H9 (cell line): ENCODE data around the gene KIF5C. TPM values are rescaled to one million over a fixed set of nuclear protein-coding genes. Genes with fewer than 3 reads are reported as not detected.

ENCODE experiments used
- DNase-seq: peaks from one replicate; pipeline ENCODE4 v3.0.0-alpha.2; 2017
- H2AFZ ChIP-seq: one replicate; pipeline ENCODE4 v1.6.1; 2013; ENCODE audit warnings: mild to moderate bottlenecking, low read length, control low read depth, moderate library complexity
- H2AK5ac ChIP-seq: 2 replicates; pipeline ENCODE4 v1.6.1; 2013; ENCODE audit warnings: low read length, control low read depth, mixed read lengths; ENCODE audit not compliant: insufficient read length
- H2BK120ac ChIP-seq: one replicate; pipeline ENCODE4 v1.6.1; 2013; ENCODE audit warnings: low read depth, mild to moderate bottlenecking, low read length, control low read depth, inconsistent platforms; ENCODE audit not compliant: poor library complexity, severe bottlenecking
- H2BK12ac ChIP-seq: 2 replicates; pipeline ENCODE4 v1.6.1; 2013; ENCODE audit warnings: low read length, control low read depth, mixed read lengths, low read depth; ENCODE audit not compliant: insufficient read length
- H2BK15ac ChIP-seq: 2 replicates; pipeline ENCODE4 v1.6.1; 2013; ENCODE audit warnings: low read depth, low read length, control low read depth
- H2BK20ac ChIP-seq: one replicate; pipeline ENCODE4 v1.6.1; 2013; ENCODE audit warnings: low read depth, mild to moderate bottlenecking, low read length, control low read depth, inconsistent platforms; ENCODE audit not compliant: poor library complexity, severe bottlenecking
- H2BK5ac ChIP-seq: 2 replicates; pipeline ENCODE4 v1.6.1; 2013; ENCODE audit warnings: low read length, control low read depth, mixed read lengths; ENCODE audit not compliant: insufficient read length
- H3K14ac ChIP-seq: 2 replicates; pipeline ENCODE4 v1.6.1; 2013; ENCODE audit warnings: low read length, control low read depth; ENCODE audit not compliant: insufficient read depth
- H3K18ac ChIP-seq: 2 replicates; pipeline ENCODE4 v1.6.1; 2013; ENCODE audit warnings: low read depth, mild to moderate bottlenecking, mixed read lengths, low read length, control low read depth; ENCODE audit not compliant: insufficient read length
- H3K23ac ChIP-seq: 2 replicates; pipeline ENCODE4 v1.6.1; 2013; ENCODE audit warnings: low read length, control low read depth, mixed read lengths, low read depth; ENCODE audit not compliant: insufficient read length
- H3K23me2 ChIP-seq: 2 replicates; pipeline ENCODE4 v1.6.1; 2013; ENCODE audit warnings: low read depth, mild to moderate bottlenecking, mixed read lengths, low read length, control low read depth; ENCODE audit not compliant: insufficient read length, poor library complexity, severe bottlenecking
- H3K27ac ChIP-seq: 2 replicates; pipeline ENCODE4 v1.5.1; 2013; ENCODE audit warnings: low read length, control low read depth, mixed read lengths, low read depth; ENCODE audit not compliant: insufficient read length
- H3K27me3 ChIP-seq: 2 replicates; pipeline ENCODE4 v1.6.1; 2013; ENCODE audit warnings: low read length, control low read depth, inconsistent platforms; ENCODE audit not compliant: insufficient read depth
- H3K4ac ChIP-seq: 2 replicates; pipeline ENCODE4 v1.6.1; 2013; ENCODE audit warnings: low read depth, mild to moderate bottlenecking, control low read depth, inconsistent platforms, low read length, moderate library complexity
- H3K4me1 ChIP-seq: 2 replicates; pipeline ENCODE4 v1.6.1; 2013; ENCODE audit warnings: low read length, control low read depth, inconsistent platforms; ENCODE audit not compliant: insufficient read depth
- H3K4me2 ChIP-seq: 2 replicates; pipeline ENCODE4 v1.6.1; 2013; ENCODE audit warnings: low read length, control low read depth, mixed read lengths; ENCODE audit not compliant: insufficient read length, insufficient read depth
- H3K56ac ChIP-seq: 2 replicates; pipeline ENCODE4 v1.6.1; 2013; ENCODE audit warnings: low read depth, mild to moderate bottlenecking, mixed read lengths, low read length, control low read depth; ENCODE audit not compliant: insufficient read length
- H3K79me1 ChIP-seq: 2 replicates; pipeline ENCODE4 v1.6.1; 2013; ENCODE audit warnings: low read depth, mild to moderate bottlenecking, moderate library complexity, low read length, control low read depth, inconsistent platforms; ENCODE audit not compliant: insufficient read depth, poor library complexity, severe bottlenecking
- H3K79me2 ChIP-seq: 2 replicates; pipeline ENCODE4 v1.6.1; 2013; ENCODE audit warnings: low read length, control low read depth, inconsistent platforms; ENCODE audit not compliant: insufficient read depth
- H3K9ac ChIP-seq: 2 replicates; pipeline ENCODE4 v1.6.1; 2013; ENCODE audit warnings: low read length, control low read depth, mixed read lengths; ENCODE audit not compliant: insufficient read length; ENCODE audit errors: extremely low read depth
- H3K9me3 ChIP-seq: one replicate; pipeline ENCODE4 v1.6.1; 2013; ENCODE audit warnings: low read depth, low read length, inconsistent platforms; ENCODE audit not compliant: control insufficient read depth
- H3T11ph ChIP-seq: one replicate; pipeline ENCODE4 v1.6.1; 2013; ENCODE audit warnings: mild to moderate bottlenecking, low read length, control low read depth, inconsistent platforms
- H4K20me1 ChIP-seq: one replicate; pipeline ENCODE4 v1.6.1; 2013; ENCODE audit not compliant: control insufficient read depth, insufficient read length, insufficient read depth
- H4K5ac ChIP-seq: 2 replicates; pipeline ENCODE4 v1.6.1; 2013; ENCODE audit warnings: low read depth, mild to moderate bottlenecking, mixed read lengths, low read length, control low read depth; ENCODE audit not compliant: insufficient read length
- H4K8ac ChIP-seq: replicated peaks from 2 replicates; pipeline ENCODE4 v1.6.1; 2013; ENCODE audit warnings: low read length, control low read depth, mixed read lengths, low read depth; ENCODE audit not compliant: insufficient read length
- H4K91ac ChIP-seq: 2 replicates; pipeline ENCODE4 v1.6.1; 2013; ENCODE audit warnings: low read depth, mild to moderate bottlenecking, moderate library complexity, mixed read lengths, low read length, control low read depth; ENCODE audit not compliant: insufficient read length
- H3K27ac Mint-ChIP-seq, 3 experiments: 2 replicates in 2 of 3; 3 replicates in 1 of 3; pipeline ENCODE4 v1.8.0; 2020 to 2021; ENCODE audit warnings: mixed read lengths in 3 of 3, mild to moderate bottlenecking in 1 of 3, moderate library complexity in 1 of 3
- H3K27me3 Mint-ChIP-seq: 2 replicates; pipeline ENCODE4 v1.8.0; 2021; ENCODE audit warnings: low read depth, mild to moderate bottlenecking, moderate library complexity, mixed read lengths
- H3K36me3 Mint-ChIP-seq, 3 experiments: 2 replicates in 2 of 3; 3 replicates in 1 of 3; pipeline ENCODE4 v1.8.0; 2020 to 2021; ENCODE audit warnings: low read depth in 3 of 3, mixed read lengths in 3 of 3; ENCODE audit not compliant: insufficient read depth in 1 of 3
- H3K4me1 Mint-ChIP-seq, 2 experiments: 2 replicates each; pipeline ENCODE4 v1.8.0; 2020; ENCODE audit warnings: mixed read lengths in 2 of 2
- H3K4me3 Mint-ChIP-seq, 2 experiments: 2 replicates in 1 of 2; 3 replicates in 1 of 2; pipeline ENCODE4 v1.8.0; 2020 to 2021; ENCODE audit warnings: mild to moderate bottlenecking in 2 of 2, mixed read lengths in 2 of 2, moderate library complexity in 1 of 2
- H3K9me3 Mint-ChIP-seq, 2 experiments: 2 replicates in 1 of 2; 3 replicates in 1 of 2; pipeline ENCODE4 v1.8.0; 2020; ENCODE audit warnings: mild to moderate bottlenecking in 2 of 2, mixed read lengths in 2 of 2, moderate library complexity in 1 of 2
- WGBS: extraction: QIAGEN DNeasy Blood & Tissue Kit; methylation state at CpG from one replicate; pipeline ENCODE4 v1.1.7; 2013; ENCODE audit warnings: missing lambda C conversion rate, low lambda C conversion rate, mixed read lengths; ENCODE audit not compliant: insufficient read length; ENCODE audit errors: extremely low coverage; 5-methylcytosine and 5-hydroxymethylcytosine counted together
- total RNA-seq: library from RNA; stranded (reverse); gene quantifications from 2 replicates; pipeline ENCODE4 v1.2.1, GENCODE V29; 2021
- TF ChIP-seq, protein P1 (sequence below): fragments of 200-600 bp; sonication (generic); conservative IDR thresholded peaks from 3 replicates; pipeline ENCODE4 v1.8.0; 2021; ENCODE audit warnings: antibody characterized with exemption, mild to moderate bottlenecking

Gene KIF5C
- total RNA-seq, 1 experiment from 2014 or later, result 52.9 TPM

- no CpG with 5 or more reads among the region's 6 CpGs for WGBS
- TF ChIP-seq, protein P1, sequence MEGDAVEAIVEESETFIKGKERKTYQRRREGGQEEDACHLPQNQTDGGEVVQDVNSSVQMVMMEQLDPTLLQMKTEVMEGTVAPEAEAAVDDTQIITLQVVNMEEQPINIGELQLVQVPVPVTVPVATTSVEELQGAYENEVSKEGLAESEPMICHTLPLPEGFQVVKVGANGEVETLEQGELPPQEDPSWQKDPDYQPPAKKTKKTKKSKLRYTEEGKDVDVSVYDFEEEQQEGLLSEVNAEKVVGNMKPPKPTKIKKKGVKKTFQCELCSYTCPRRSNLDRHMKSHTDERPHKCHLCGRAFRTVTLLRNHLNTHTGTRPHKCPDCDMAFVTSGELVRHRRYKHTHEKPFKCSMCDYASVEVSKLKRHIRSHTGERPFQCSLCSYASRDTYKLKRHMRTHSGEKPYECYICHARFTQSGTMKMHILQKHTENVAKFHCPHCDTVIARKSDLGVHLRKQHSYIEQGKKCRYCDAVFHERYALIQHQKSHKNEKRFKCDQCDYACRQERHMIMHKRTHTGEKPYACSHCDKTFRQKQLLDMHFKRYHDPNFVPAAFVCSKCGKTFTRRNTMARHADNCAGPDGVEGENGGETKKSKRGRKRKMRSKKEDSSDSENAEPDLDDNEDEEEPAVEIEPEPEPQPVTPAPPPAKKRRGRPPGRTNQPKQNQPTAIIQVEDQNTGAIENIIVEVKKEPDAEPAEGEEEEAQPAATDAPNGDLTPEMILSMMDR, result no peak
Observed at GRCh38 chr2:148903294-148903693, 28.3 kb downstream of the KIF5C start.

More at GRCh38 chr2:148903294-148903693, 28.3 kb downstream of the KIF5C start:
- H3K4ac ChIP-seq, result no peak overlapping the region
- H3K27me3 Mint-ChIP-seq, result no peaks in the 10 kb centered on the region
- no peak overlapping the region for H3K56ac ChIP-seq
- no peak overlapping the region for H4K5ac ChIP-seq
- H3K4me3 Mint-ChIP-seq, result no peak overlapping the region
- H3K14ac ChIP-seq, result no peak overlapping the region
- no peaks in the 10 kb centered on the region for H3K23me2 ChIP-seq
- no peak overlapping the region for H3K23ac ChIP-seq
- H3K18ac ChIP-seq, result no peak overlapping the region
- no peak overlapping the region for H3K9ac ChIP-seq
- no peak overlapping the region for H2AFZ ChIP-seq
- no peak overlapping the region; a peak in 1 of 7 replicates for H3K27ac Mint-ChIP-seq
- no peak overlapping the region for H2BK15ac ChIP-seq
- H3K4me1 Mint-ChIP-seq, result peaks cover 2 to 3% of the 10 kb centered on the region in 2 experiments; a peak in 1 of 4 replicates
- no peak for DNase-seq
- peaks cover 7 to 10% of the 10 kb centered on the region in 2 experiments; a peak in 4 of 5 replicates for H3K9me3 Mint-ChIP-seq
- peaks cover 3% of the 10 kb centered on the region for H3K79me1 ChIP-seq
- H3K9me3 ChIP-seq, result no peaks in the 10 kb centered on the region
- H3K36me3 Mint-ChIP-seq, result peaks cover 5 to 22% (median 19%) of the 10 kb centered on the region in 3 experiments
- H4K20me1 ChIP-seq, result no peaks in the 10 kb centered on the region
- H4K8ac ChIP-seq, result no peak overlapping the region
- no peak overlapping the region for H2AK5ac ChIP-seq
- no peak overlapping the region for H2BK20ac ChIP-seq
- H3K79me2 ChIP-seq, result peaks cover 7% of the 10 kb centered on the region; the same call in 1 of the 2 replicates
- H2BK120ac ChIP-seq, result no peak overlapping the region
- H3T11ph ChIP-seq, result no peak overlapping the region
- H4K91ac ChIP-seq, result no peak overlapping the region
- H3K27me3 ChIP-seq, result no peaks in the 10 kb centered on the region
- no peaks in the 10 kb centered on the region; the same call in 1 of the 2 replicates for H3K4me1 ChIP-seq
- H3K27ac ChIP-seq, result no peak overlapping the region
- H2BK5ac ChIP-seq, result no peak overlapping the region
- H3K4me2 ChIP-seq, result no peak overlapping the region
- no peak overlapping the region for H2BK12ac ChIP-seq
